Fibroblast of skin of left biceps (primary cell): ENCODE results near the gene HAPLN3.

Source experiments
- DNase-seq, 2 experiments: peaks; one replicate each; pipeline ENCODE4 v3.0.0-alpha.2; 2013; ENCODE audit warnings: low read depth in 2 of 2

Gene HAPLN3

GRCh38 chr15:88828791-88829190, 66.6 kb downstream of the HAPLN3 start:
- no peak for DNase-seq
